Liver (tissue), 9 donors: ENCODE results near the gene CUL4A. TPM values are rescaled to one million over a fixed set of nuclear protein-coding genes. Genes with fewer than 3 reads are reported as not detected.

Experiments used
- DNase-seq: peaks from one replicate; pipeline ENCODE4 v3.0.0-alpha.2; 2017; ENCODE audit warnings: low spot score
- H3K27ac ChIP-seq, 2 donors: one replicate each; pipeline ENCODE4 v1.7.0; 2013; ENCODE audit warnings: inconsistent platforms in 2 of 2, low read length in 2 of 2, control low read depth in 1 of 2, low read depth in 1 of 2, mild to moderate bottlenecking in 1 of 2
- H3K27me3 ChIP-seq, 4 donors: one replicate each; pipeline versions ENCODE4 v1.6.1 to v1.7.0; 2013; ENCODE audit warnings: low read length in 3 of 4, inconsistent platforms in 1 of 4, mild to moderate bottlenecking in 1 of 4, moderate library complexity in 1 of 4; ENCODE audit not compliant: control insufficient read depth in 4 of 4, insufficient read depth in 4 of 4
- H3K36me3 ChIP-seq, 4 donors: one replicate each; pipeline versions ENCODE4 v1.6.1 to v1.7.0; 2013; ENCODE audit warnings: low read length in 3 of 4, mild to moderate bottlenecking in 3 of 4, low read depth in 1 of 4, moderate library complexity in 1 of 4; ENCODE audit not compliant: control insufficient read depth in 4 of 4, insufficient read depth in 3 of 4
- H3K4me1 ChIP-seq, 4 donors: one replicate each; pipeline versions ENCODE4 v1.6.1 to v1.7.0; 2013; ENCODE audit warnings: low read length in 3 of 4, mild to moderate bottlenecking in 3 of 4, moderate library complexity in 1 of 4; ENCODE audit not compliant: control insufficient read depth in 4 of 4, insufficient read depth in 4 of 4
- H3K4me3 ChIP-seq, 3 donors: one replicate each; pipeline versions ENCODE4 v1.6.1 to v1.7.0; 2013; ENCODE audit warnings: low read length in 3 of 3, control low read depth in 1 of 3, low read depth in 1 of 3, mild to moderate bottlenecking in 1 of 3
- H3K9ac ChIP-seq, 2 donors: one replicate each; pipeline ENCODE4 v1.7.0; 2013; ENCODE audit warnings: low read length in 2 of 2, mild to moderate bottlenecking in 2 of 2, moderate library complexity in 2 of 2, control low read depth in 1 of 2, low read depth in 1 of 2
- H3K9me3 ChIP-seq, 4 donors: one replicate each; pipeline versions ENCODE4 v1.6.1 to v1.7.0; 2013; ENCODE audit warnings: low read length in 3 of 4; ENCODE audit not compliant: control insufficient read depth in 4 of 4
- ATF3 ChIP-seq: IDR thresholded peaks from 2 replicates; pipeline ENCODE4 v1.6.1; 2016; ENCODE audit warnings: antibody characterized with exemption
- EGR1 ChIP-seq, 2 donors: IDR thresholded peaks; 2 replicates each; pipeline ENCODE4 v1.6.1; 2016 to 2018; ENCODE audit warnings: antibody characterized with exemption in 2 of 2, low read depth in 2 of 2
- FOXA1 ChIP-seq: IDR thresholded peaks from 2 replicates; pipeline ENCODE4 v1.6.1; 2016; ENCODE audit warnings: antibody characterized with exemption
- FOXA2 ChIP-seq: IDR thresholded peaks from 2 replicates; pipeline ENCODE4 v1.6.1; 2016; ENCODE audit warnings: antibody characterized with exemption
- GABPA ChIP-seq, 2 donors: IDR thresholded peaks in 1 of 2; conservative IDR thresholded peaks in 1 of 2; 2 replicates each; pipeline ENCODE4 v1.6.1; 2016; ENCODE audit warnings: antibody characterized with exemption in 2 of 2, mild to moderate bottlenecking in 1 of 2, moderate library complexity in 1 of 2
- HNF4A ChIP-seq, 2 donors: conservative IDR thresholded peaks; 2 replicates each; pipeline ENCODE4 v1.6.1; 2016; ENCODE audit warnings: antibody characterized with exemption in 2 of 2, mild to moderate bottlenecking in 2 of 2
- HNF4G ChIP-seq: IDR thresholded peaks from 2 replicates; pipeline ENCODE4 v1.6.1; 2016; ENCODE audit warnings: antibody characterized with exemption
- JUND ChIP-seq, 2 donors: IDR thresholded peaks; 2 replicates each; pipeline ENCODE4 v1.6.1; 2016; ENCODE audit warnings: antibody characterized with exemption in 2 of 2
- MAX ChIP-seq: IDR thresholded peaks from 2 replicates; pipeline ENCODE4 v1.6.1; 2016; ENCODE audit warnings: antibody characterized with exemption
- NR2F2 ChIP-seq: IDR thresholded peaks from 2 replicates; pipeline ENCODE4 v1.6.1; 2016; ENCODE audit warnings: antibody characterized with exemption
- RAD21 ChIP-seq, 2 donors: IDR thresholded peaks; 2 replicates each; pipeline ENCODE4 v1.6.1; 2016; ENCODE audit warnings: antibody characterized with exemption in 2 of 2, mild to moderate bottlenecking in 2 of 2
- RXRA ChIP-seq, 2 donors: IDR thresholded peaks; 2 replicates each; pipeline ENCODE4 v1.6.1; 2017 to 2018; ENCODE audit warnings: antibody characterized with exemption in 2 of 2, mild to moderate bottlenecking in 1 of 2
- SP1 ChIP-seq: IDR thresholded peaks from 2 replicates; pipeline ENCODE4 v1.6.1; 2018; ENCODE audit warnings: antibody characterized with exemption, mild to moderate bottlenecking
- TAF1 ChIP-seq: conservative IDR thresholded peaks from 2 replicates; pipeline ENCODE4 v1.6.1; 2016; ENCODE audit warnings: antibody characterized with exemption, mild to moderate bottlenecking
- YY1 ChIP-seq: IDR thresholded peaks from 2 replicates; pipeline ENCODE4 v1.6.1; 2016; ENCODE audit warnings: antibody characterized with exemption, mild to moderate bottlenecking
- WGBS: extraction: QIAGEN DNeasy Blood & Tissue Kit; methylation state at CpG from one replicate; pipeline ENCODE4 v1.1.7; 2013; 5-methylcytosine and 5-hydroxymethylcytosine counted together
- polyA plus RNA-seq, 2 donors: library from polyadenylated mRNA; stranded (reverse) in 1 of 2; unstranded in 1 of 2; fragments of 200-250 nt in 1 of 2; fragments of >200 nt in 1 of 2; fragmentation: Nextera tagmentation in 1 of 2; extraction: Ambion mirVana in 1 of 2; gene quantifications; one replicate each; pipeline versions ENCODE4 v1.2.1 to v1.2.3, GENCODE V29; 2013 to 2015
- total RNA-seq, 2 donors: library from RNA; depleted of rRNA; stranded (reverse); fragments of >200 nt; gene quantifications; one replicate each; pipeline ENCODE4 v1.2.3, GENCODE V29; 2014
- TF ChIP-seq, protein P1 (sequence below): IDR thresholded peaks from 2 replicates; pipeline ENCODE4 v1.6.1; 2016; ENCODE audit warnings: antibody characterized with exemption, mild to moderate bottlenecking
- TF ChIP-seq, protein P2 (sequence below): fragments of 150-350 bp; IDR thresholded peaks from 2 replicates; pipeline ENCODE4 v1.5.1; 2017; ENCODE audit warnings: improper control_type of control experiment, low read depth, low read length; ENCODE audit not compliant: missing input control
- TF ChIP-seq, protein P3 (sequence below): IDR thresholded peaks from 2 replicates; pipeline ENCODE4 v1.6.1; 2016; ENCODE audit warnings: antibody characterized with exemption
- donor health status: healthy.
- donor health status: healthy.
- donor health status: healthy.
- donor health status: healthy.
- donor health status: healthy.

Gene CUL4A
- total and polyA plus RNA-seq, 4 donors, result 19.9 to 89.4 (median 45.9) TPM

DNA sequence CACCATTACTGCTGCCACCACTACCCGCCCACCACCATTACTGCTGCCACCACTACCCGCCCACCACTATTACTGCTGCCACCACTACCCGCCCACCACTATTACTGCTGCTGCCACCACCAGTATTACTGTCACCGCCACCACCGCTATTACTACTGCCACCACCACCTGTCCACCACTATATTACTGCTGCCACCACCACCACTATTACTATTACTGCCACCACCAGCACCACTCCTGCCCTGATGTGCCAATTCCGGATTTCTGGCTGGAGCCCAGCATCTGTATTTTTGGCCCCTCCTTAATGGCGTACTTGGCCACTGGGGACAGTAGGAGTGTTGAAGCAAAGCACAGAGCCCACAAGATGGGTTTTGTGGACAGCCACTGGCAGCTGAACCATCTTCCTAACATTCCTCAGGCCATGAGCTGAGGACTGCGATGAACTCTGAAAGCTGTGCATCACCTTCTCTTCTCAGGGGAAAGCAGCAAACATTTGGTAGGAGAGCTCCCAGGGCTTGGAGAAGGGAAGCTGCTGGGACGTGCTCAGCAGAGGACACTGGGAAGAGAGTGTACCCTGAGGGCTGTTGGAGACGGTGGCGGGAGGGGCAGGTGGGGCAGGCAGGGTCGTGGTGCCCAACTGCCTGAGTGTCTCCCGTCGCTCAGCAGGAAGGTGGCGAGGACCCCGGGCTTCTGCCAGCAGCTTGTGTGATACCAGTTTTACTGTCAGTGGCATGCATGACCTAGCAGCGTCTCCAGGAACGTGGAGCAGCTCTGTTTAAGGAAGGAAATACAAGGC lies 23.0 kb downstream of the CUL4A start:
- H3K27me3 ChIP-seq, result no peaks in the 10 kb centered on the region
- H3K9me3 ChIP-seq, result no peaks in the 10 kb centered on the region
- TF ChIP-seq SP1 (no peak), ATF3 (no peak), FOXA2 (no peak), GABPA (IDR thresholded peaks at IDR 0.05 in 1 of 2, conservative IDR thresholded peaks at IDR 0.05 in 1 of 2) (no peak), RXRA (IDR thresholded peaks at IDR 0.05) (no peak), TAF1 (no peak), EGR1 (IDR thresholded peaks at IDR 0.05; ENCODE audit: low read depth in 2 of 2) (no peak), HNF4G (no peak), YY1 (no peak), MAX (no peak), JUND (IDR thresholded peaks at IDR 0.05) (no peak), HNF4A (conservative IDR thresholded peaks at IDR 0.05) (no peak), RAD21 (IDR thresholded peaks at IDR 0.05) (no peak), NR2F2 (no peak), FOXA1 (no peak)
- TF ChIP-seq, protein P1, sequence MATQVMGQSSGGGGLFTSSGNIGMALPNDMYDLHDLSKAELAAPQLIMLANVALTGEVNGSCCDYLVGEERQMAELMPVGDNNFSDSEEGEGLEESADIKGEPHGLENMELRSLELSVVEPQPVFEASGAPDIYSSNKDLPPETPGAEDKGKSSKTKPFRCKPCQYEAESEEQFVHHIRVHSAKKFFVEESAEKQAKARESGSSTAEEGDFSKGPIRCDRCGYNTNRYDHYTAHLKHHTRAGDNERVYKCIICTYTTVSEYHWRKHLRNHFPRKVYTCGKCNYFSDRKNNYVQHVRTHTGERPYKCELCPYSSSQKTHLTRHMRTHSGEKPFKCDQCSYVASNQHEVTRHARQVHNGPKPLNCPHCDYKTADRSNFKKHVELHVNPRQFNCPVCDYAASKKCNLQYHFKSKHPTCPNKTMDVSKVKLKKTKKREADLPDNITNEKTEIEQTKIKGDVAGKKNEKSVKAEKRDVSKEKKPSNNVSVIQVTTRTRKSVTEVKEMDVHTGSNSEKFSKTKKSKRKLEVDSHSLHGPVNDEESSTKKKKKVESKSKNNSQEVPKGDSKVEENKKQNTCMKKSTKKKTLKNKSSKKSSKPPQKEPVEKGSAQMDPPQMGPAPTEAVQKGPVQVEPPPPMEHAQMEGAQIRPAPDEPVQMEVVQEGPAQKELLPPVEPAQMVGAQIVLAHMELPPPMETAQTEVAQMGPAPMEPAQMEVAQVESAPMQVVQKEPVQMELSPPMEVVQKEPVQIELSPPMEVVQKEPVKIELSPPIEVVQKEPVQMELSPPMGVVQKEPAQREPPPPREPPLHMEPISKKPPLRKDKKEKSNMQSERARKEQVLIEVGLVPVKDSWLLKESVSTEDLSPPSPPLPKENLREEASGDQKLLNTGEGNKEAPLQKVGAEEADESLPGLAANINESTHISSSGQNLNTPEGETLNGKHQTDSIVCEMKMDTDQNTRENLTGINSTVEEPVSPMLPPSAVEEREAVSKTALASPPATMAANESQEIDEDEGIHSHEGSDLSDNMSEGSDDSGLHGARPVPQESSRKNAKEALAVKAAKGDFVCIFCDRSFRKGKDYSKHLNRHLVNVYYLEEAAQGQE, result no peak
- TF ChIP-seq, protein P2, sequence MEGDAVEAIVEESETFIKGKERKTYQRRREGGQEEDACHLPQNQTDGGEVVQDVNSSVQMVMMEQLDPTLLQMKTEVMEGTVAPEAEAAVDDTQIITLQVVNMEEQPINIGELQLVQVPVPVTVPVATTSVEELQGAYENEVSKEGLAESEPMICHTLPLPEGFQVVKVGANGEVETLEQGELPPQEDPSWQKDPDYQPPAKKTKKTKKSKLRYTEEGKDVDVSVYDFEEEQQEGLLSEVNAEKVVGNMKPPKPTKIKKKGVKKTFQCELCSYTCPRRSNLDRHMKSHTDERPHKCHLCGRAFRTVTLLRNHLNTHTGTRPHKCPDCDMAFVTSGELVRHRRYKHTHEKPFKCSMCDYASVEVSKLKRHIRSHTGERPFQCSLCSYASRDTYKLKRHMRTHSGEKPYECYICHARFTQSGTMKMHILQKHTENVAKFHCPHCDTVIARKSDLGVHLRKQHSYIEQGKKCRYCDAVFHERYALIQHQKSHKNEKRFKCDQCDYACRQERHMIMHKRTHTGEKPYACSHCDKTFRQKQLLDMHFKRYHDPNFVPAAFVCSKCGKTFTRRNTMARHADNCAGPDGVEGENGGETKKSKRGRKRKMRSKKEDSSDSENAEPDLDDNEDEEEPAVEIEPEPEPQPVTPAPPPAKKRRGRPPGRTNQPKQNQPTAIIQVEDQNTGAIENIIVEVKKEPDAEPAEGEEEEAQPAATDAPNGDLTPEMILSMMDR, result no peak
- TF ChIP-seq, protein P3, sequence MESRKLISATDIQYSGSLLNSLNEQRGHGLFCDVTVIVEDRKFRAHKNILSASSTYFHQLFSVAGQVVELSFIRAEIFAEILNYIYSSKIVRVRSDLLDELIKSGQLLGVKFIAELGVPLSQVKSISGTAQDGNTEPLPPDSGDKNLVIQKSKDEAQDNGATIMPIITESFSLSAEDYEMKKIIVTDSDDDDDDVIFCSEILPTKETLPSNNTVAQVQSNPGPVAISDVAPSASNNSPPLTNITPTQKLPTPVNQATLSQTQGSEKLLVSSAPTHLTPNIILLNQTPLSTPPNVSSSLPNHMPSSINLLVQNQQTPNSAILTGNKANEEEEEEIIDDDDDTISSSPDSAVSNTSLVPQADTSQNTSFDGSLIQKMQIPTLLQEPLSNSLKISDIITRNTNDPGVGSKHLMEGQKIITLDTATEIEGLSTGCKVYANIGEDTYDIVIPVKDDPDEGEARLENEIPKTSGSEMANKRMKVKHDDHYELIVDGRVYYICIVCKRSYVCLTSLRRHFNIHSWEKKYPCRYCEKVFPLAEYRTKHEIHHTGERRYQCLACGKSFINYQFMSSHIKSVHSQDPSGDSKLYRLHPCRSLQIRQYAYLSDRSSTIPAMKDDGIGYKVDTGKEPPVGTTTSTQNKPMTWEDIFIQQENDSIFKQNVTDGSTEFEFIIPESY, result no peak
- H3K4me1 ChIP-seq, result no peaks in the 10 kb centered on the region
- WGBS, result 94% methylated on average over 17 of the region's 18 CpGs
- DNase-seq, result no peak
- H3K4me3 ChIP-seq, result no peak overlapping the region
- H3K27ac ChIP-seq, result no peak overlapping the region
- no peak overlapping the region for H3K9ac ChIP-seq
- peaks cover 11 to 46% (median 27%) of the 10 kb centered on the region in 4 donors for H3K36me3 ChIP-seq
